GM21723 (cell line): ENCODE results near the gene KIRREL3.
"Not testable (repeated sequence)": the region's sequence is repeated elsewhere in the genome, so short reads cannot be mapped to it uniquely, and the experiment has no call there.

Source experiments
- ATAC-seq: cut with Tn5 transposase; IDR thresholded peaks from one replicate; pipeline ENCODE4 v1.9.1; 2021; ENCODE audit warnings: mild to moderate bottlenecking, moderate library complexity; ENCODE audit not compliant: unreplicated experiment

Gene KIRREL3

DNA sequence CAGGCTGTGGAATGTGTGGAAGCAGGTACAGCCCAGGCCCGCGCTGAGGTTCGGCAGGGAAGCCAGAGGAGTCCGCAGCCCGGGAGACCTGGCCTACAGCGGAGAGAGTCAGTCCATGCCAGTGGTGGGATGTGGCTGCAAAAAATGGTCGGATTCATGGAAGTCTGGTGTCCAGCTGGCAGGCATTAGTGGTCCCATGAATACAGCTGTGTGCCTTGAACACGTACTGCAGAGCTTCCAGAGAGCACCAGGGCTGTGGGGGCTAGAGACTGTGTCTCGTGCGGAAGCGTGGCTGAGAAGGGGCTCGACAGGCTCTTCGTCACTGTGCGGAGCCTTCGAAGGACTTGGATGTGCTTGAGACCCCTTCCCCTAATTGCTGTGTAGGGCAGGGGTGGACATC lies 604.3 kb downstream of the KIRREL3 start:
- not testable (repeated sequence) for ATAC-seq

DNA sequence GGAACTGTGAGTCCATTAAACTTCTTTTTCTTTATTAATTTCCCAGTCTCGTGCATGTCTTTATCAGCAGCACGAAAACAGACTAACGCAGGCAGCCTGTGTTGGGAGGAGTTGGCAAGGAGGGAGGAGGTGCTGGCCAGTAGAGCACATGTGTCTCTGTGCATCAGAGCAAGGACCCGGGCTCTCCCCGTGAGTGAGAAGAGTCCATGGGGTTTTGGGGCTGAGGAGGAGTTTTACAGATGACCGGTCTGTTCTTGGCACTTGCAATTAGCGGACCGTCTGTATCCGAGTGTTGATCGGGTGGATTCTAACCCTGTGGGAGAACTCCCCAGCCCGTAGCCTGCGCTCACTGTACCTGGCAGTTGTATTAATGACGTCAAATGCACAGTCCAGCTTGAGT lies 604.8 kb downstream of the KIRREL3 start:
- not testable (repeated sequence) for ATAC-seq

DNA sequence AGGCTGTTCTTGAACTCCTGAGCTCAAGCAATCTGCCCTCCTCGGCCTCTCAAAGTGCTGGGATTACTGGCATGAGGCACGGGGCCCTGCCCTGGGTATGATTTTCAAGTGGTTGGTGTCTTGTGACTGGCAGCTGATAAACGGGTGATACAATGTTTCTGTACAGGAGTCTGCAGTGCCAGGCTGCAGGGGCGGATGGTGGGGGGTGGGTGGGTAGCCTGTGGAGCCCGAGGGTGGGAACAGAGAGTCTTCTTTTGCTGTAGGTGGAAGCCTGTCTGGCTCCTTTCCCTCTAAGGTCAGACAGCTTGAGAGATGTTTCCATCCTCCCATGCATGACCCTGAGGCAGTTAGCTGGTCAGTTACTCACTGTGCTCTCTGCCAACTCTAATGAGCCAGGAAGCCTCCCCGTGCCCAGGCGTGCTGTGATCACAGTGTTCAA lies 605.9 kb downstream of the KIRREL3 start:
- ATAC-seq, result not testable (repeated sequence)

DNA sequence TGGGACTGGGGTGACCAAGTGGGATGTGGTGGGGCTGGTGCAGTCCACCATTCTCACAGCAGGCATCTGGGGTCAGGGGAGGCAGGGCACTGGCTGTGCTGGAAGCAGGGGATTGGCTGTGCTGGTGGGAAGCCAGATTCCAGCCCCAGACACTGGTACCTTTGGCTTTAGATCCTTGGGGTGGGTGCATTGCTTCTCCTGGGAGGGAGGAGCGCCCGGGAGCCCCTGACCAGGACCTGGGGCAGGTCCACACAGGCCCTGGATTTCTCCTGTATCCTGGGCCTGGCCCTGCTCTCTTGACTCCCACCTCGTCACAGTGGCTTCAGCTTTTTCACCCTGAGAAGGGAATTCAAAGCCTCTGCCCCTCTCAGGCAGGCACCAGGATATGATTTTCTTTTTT lies 606.5 kb downstream of the KIRREL3 start:
- no peak for ATAC-seq

DNA sequence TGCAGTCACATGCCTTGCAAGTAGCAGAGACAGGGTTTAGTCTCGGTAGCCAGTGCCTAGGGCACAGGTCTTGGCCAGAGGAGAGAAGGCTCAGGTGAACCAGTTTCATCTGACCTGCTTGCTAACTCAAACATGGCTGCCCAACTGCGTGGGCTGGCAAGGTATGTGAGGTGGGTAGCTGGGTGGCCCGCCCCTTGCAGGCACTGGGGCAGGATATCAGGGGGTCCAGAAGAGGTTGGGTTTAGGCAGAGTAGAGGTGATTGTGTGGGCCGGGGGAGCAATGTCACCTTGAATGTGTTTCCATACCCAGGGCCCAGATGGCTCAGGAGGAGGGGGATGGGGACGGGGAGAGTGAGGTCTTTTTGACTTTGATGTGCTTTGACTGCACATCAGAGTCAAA lies 607.4 kb downstream of the KIRREL3 start:
- ATAC-seq, result no peak

DNA sequence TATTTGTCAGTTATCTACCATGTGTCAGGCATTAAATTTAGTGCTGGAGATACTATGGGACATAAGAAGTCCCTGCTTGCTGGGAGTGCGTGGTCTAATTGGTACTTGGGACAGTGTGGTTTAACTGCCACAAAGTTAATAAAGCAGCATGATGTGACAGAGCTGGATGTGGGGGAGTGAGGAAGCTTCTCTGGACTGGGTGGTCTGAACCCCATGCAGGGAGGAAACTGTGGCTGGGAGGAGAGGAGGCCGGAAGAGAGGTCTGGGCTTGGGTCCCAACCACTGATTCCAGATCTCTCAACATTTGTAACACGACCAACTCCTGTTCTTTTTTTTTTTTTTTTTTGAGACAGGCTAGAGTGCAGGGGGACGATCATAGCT lies 607.9 kb downstream of the KIRREL3 start:
- ATAC-seq, result peak; percentile 29

DNA sequence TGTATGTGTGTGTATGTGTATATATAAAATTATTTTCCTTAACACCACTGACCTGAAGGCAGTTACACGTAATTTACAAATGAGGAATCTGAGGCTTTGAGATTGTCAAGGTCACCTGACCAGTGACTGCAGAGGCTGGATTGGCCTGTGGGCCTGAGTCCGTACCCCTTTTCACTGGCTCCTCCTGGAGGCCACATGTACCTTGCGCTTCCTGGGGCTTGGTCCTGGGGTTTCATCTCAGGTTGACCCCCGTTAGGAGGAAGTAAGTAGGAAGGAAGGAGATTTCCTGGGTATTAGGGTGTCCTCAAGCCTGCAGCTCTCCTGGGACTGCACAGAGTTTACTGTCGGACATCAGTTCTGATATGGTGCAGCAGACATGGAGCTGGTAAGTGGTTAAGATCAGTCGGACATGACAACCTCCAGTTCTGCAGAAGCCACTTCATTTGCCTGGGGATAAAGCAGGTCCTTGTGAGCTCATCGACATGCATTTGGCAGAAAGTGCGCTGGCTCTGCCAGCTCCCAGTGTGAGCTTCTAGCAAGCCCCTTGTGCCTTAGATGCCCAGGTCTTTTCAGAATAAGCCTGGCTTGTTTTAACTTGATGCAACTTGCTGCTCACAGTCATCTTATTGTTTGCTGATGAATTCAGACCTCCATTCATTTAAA lies 608.5 kb downstream of the KIRREL3 start:
- ATAC-seq, result peak; percentile 63

DNA sequence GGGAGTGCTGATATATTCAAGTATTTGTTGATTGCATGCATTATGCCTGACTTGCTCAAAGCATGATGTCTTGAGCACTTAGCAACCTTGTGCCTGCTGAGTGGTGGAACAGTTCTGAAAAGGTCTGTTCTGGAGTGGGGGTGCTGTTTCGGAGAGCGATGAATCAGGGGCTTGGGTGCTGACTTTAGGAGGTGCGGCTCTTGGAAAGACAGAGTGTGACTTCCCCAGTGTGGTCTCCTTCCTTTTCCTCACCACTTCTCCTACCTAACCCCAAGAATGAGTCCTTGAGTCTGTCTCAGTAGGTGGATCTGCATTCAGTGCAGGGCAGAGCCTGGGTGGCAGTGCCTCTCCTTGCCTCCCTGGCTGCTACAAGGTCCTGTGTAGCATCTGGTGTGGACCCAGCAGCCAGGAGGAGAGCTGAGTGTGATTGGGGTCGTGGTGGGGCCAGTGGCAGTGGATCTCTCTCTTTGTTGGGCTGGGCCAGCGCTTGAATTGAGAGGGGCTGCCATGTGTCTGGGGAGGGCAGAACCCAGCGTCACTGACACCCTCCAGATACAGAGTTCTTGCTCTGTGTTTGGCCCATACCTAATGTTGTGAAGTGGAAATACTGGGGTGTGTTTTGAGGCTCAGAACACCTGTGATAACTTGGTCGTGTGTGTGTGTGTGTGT lies 609.1 kb downstream of the KIRREL3 start:
- no peak for ATAC-seq

DNA sequence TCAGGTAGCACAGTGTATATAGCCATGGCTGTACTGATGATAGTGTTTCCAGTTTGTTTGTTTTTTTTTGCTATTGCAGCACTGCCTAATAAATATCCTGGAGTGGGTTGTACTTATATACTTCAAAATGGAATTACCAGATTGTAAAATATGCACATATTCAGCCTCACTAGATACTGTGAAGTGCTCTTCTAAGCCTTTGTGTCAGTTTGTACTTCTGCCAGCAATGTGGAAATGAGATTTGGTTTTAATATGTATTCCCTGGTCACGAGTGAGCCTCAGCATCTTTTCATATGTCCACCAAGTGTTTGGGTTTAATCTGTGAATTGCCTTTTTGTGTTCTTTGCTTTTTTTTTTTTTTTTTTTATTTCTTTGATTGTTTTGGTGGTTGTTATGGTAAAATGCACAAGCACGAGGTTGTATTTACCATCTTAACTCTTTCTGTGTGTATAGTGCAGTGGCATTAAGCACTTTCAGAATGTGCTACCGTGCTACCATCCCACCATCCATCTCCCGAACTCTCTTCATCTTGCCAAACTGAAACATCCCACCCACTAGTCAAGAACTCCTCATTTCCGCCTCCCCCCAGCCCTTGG lies 610.2 kb downstream of the KIRREL3 start:
- no peak for ATAC-seq

DNA sequence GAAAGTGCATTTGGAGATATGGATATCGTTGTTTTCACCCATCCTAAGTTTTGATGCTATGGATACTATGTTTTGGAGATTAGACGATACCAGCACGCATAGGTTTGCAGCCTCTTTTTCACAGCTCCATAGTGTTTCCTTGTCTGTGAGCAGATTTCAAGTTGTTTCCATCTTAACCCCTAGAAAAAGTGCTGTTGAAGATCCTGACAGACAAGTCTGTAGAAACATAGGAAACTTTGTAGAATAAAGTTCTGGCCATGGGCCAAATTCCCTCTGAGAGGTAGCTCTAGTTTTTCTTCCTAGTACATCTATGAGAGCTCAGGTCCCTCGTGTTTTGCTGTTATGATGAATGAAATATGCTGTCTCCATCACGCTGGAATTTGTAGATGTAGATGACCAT lies 612.7 kb downstream of the KIRREL3 start:
- no peak for ATAC-seq

DNA sequence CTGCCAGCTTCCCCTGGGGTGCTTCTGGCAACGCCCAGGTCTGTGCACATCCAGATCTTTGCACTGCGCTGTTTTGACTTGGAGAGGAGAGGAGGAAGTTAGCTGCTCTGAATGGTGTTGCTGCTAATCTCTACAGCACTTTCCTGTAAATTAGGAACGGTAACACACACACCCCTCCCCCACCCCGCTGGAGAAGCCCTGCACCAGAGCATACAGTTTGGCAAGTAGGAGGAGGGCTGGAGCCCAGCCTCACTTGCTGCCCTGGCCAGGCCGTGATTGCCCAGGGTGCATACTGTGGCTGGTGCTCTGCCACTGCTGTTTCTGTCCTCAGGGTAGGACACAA lies 613.9 kb downstream of the KIRREL3 start:
- ATAC-seq, result not testable (repeated sequence)

DNA sequence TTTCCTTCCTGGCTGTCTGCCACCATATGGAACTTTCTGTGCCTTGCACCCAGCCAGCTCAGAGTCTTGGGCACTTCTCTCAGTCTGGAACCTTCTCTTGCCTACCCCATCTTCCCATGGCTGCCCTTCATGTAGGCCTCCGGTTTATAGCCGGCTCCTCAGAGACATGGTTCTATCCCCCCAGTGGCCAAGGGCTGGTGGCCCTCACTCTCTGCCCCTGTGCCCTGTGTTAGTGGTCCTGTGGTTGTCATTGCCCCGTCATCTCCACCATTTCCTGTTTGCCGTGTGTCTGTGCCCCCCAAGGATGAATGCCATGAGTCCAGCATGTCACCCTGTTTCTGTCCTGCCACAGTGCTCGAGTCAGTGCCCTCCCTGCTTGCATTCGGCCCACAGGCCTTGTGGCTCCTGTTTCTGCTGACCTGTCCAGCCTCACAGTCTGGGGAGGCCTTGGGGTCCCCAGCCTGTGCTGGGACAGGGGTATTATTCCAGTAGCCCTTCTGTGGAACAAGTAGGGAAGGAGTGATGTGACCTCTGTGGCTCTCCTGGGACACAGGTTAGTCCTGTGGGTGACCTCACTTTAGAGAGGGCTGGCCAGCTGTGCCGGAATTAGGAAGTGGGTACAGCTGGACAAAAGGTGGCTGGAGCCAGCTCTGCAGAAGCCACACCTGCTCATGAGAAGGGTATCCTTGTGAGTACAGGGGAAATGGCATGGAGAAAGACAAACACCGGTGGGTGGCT lies 614.4 kb downstream of the KIRREL3 start:
- ATAC-seq, result no peak

DNA sequence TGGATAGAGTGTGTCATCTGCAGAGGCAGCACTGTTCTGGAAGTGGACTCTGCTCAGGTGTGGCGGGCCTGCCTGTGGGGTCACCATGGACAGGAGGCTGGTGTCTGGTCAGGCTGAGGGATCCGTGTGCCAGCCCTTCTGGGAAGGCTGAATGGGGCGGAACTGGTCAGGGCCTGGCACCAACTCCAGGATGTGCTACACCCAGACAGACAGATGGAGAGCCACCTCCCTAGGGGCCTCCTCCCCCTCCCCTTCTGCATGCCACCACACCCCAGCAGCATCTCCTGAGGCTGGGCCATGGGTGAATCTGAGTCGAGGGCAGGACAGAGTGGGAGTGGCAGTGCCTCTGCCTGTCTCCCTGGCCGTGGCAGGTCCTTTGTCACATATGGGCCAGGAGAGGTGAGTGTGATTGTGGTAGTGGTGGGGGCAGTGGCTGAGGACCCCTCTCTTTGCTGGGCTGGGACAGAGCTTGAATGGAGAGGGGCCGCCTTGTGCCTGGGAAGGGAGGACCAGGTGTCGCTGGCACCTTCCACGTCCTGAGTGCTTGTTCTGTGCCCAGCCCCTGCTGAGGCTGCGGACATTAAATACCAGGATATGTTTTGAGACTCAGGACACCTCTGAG lies 616.0 kb downstream of the KIRREL3 start:
- ATAC-seq, result no peak

DNA sequence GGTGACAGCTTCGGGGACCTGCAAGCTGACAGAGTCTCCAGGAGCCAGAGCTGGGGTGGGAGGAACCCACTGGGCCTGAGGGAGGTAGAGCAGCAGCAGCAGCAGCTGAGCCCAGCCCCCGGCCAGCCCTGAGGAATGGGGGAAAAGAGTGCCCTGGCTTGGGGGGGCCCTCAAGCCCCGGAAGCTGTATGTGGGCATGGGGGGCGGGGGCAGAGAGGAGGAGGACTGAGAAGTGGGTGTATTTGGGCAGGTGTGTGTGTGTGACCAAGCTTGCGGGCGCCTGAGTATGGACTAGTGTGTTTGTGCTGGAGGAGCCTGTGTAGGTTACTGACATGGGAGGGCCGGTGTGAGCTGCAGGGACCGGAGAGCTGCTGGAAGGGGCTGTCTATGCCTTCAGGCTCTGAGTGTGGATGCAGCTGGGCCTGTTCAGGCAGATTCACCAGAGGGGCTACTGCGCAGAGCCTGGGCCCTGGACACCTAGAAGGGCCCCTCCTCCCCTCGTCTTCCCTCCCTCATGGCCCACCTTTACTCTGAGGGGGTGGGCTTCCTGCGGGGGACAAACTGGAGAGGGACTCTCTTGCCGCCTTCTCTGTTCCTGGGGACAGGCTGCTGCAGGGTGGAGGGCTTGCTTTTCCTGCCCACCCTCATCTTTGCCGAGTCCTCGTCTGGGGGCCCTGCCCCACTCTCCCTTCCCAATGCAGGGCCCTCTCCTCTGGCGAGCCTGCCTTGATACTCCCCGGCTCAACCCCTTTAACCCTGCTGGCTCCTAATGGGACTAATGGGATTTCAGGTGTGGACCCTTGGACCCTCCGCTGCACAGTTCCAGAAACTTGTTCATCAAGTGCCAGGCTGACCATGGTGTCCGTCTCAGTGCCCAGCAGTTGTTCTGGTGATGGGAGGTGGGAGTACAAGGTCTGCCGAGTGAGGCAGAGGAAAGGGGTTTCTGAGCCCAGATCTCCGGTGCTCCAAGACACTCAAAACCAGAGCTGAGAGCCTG lies 616.9 kb downstream of the KIRREL3 start:
- no peak for ATAC-seq

DNA sequence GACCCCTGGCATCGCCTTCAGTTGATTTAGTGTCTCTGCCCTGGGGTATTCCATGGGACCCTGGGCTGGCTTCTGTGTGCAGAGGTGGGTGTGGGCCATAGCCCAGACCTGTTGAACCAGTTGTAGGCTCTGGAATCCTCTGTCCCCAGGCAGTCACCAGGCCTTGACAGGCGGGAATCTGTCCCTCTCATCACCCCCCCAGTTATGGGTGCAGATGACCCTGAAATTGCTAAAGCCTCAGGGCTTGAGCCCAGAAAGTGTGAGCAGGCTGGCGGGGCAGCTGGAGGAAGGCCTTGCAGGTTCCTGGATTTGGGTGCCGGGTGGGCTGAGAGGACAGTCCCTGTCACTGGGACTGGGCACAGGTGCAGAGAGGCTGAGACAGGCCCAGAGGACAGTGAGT lies 617.9 kb downstream of the KIRREL3 start:
- ATAC-seq, result not testable (repeated sequence)

DNA sequence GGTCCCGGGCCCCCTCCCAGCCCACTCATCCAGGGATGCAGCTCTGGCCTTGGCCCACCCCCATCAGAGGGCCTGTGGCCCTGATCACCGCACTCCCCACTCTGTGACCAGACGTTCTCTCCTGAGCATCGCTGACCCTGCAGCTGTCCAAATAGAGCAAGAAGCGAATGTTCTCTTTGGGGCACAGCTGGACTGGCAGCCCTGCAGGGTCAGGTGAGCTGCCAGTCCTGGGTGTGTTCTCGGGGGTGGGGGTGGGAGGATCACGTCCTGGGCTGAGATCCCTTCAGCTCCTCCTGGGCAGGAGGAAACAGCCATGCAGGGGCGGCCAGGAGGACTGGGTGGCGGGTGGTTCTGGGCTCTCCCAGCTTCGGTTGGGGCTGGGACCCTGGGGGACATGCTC lies 618.6 kb downstream of the KIRREL3 start:
- not testable (repeated sequence) for ATAC-seq

DNA sequence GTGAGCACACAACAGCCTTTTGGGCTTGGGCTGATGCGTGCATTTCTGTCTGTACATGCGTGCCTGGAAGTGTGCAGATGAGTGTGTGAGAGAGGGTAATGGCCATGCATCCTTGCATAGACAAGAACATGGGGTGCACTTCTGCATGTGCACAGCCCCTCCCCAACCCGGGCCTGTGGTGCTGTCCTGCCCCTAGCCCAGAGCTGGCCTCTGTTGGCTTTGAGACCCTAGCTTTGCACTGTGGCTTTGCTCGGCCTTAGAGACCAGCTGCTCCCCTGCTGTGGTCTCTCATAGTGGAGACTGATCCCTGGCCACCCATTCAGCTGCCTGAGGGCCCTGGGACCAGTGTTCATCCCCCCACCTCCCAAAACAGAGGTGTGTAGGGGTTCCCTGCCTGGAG lies 619.7 kb downstream of the KIRREL3 start:
- ATAC-seq, result no peak

DNA sequence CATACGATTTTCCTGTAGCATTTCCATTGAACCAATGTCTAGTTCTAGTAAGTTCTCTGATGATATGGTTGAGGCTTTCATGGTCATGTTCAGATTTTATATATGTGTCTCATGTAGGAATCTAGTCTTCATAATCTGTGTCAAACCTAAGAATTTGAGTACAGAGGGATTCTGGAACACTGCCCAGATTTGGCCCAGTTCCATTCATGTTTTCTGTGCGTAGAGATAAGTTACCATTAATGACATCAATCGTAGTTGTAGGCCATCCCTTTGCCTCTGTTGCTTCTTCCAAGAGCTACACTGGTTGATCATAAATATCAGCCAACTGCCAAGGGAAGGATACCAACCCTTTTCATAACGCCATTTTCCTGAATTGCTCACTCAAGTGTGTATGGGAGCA lies 621.8 kb downstream of the KIRREL3 start:
- ATAC-seq, result no peak

DNA sequence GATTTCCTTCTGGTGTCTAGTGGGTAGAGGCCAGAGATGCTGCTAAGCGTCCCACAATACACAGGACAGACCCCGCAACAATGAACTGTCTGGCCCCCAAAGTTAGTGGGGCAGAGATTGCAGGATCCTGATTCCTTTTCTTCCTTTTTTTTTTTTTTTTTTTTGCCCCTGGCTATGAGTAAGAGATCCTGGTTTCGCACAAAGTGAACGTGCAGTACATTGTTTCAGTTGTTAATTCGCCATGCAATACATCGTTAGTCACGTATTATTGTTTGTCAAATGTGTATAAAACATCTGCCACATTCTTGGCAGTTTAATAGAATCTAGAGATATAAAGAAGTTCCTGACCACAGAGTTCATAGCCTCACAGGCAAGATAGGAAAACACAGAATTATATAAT lies 624.8 kb downstream of the KIRREL3 start:
- no peak for ATAC-seq
